HepG2 (cell line): ENCODE measurements around the gene TMEM167B. TPM values are rescaled to one million over a fixed set of nuclear protein-coding genes. Genes with fewer than 3 reads are reported as not detected.

Source experiments
- AHR ChIP-seq: IDR thresholded peaks from 2 replicates; pipeline ENCODE4 v1.6.1; 2018; ENCODE audit warnings: missing genetic modification reagents, missing compliant biosample characterization
- ATF5 ChIP-seq: sonication (generic); formaldehyde crosslinking; IDR thresholded peaks from 2 replicates; pipeline ENCODE4 v1.4.0; 2020; ENCODE audit warnings: mild to moderate bottlenecking, low read depth, missing genetic modification reagents
- FOXA3 ChIP-seq: IDR thresholded peaks from 2 replicates; pipeline ENCODE4 v1.6.1; 2016; ENCODE audit warnings: missing genetic modification reagents, missing compliant biosample characterization
- GATA4 ChIP-seq: sonication (generic); IDR thresholded peaks from 2 replicates; pipeline ENCODE4 v1.6.1; 2016; ENCODE audit warnings: antibody characterized with exemption, low read depth, borderline replicate concordance
- GLI4 ChIP-seq: sonication (generic); formaldehyde crosslinking; IDR thresholded peaks from 2 replicates; pipeline ENCODE4 v1.5.1; 2020; ENCODE audit warnings: missing genetic modification reagents, mild to moderate bottlenecking, moderate library complexity, borderline replicate concordance
- HDAC1 ChIP-seq: sonication (generic); formaldehyde crosslinking; IDR thresholded peaks from 2 replicates; pipeline ENCODE4 v1.5.1; 2020; ENCODE audit warnings: mild to moderate bottlenecking, missing genetic modification reagents
- HNRNPK ChIP-seq: fragments of 200-400 bp; formaldehyde crosslinking; IDR thresholded peaks from 2 replicates; pipeline ENCODE4 v1.6.1; 2018; ENCODE audit warnings: low read length, low read depth, moderate library complexity, mild to moderate bottlenecking; ENCODE audit not compliant: poor library complexity, severe bottlenecking
- HOXA3 ChIP-seq: sonication (generic); formaldehyde crosslinking; IDR thresholded peaks from 2 replicates; pipeline ENCODE4 v1.5.0; 2020; ENCODE audit warnings: missing genetic modification reagents
- RXRB ChIP-seq: IDR thresholded peaks from 2 replicates; pipeline ENCODE4 v1.6.1; 2016; ENCODE audit warnings: borderline replicate concordance, missing genetic modification reagents, missing compliant biosample characterization
- SIX1 ChIP-seq: sonication (generic); formaldehyde crosslinking; IDR thresholded peaks from 2 replicates; pipeline ENCODE4 v1.4.0; 2020; ENCODE audit warnings: missing genetic modification reagents, borderline replicate concordance
- SMARCE1 ChIP-seq: fragments of 450-650 bp; IDR thresholded peaks from 2 replicates; pipeline ENCODE4 v1.6.1; 2017; ENCODE audit warnings: borderline replicate concordance
- SNAPC2 ChIP-seq: sonication (generic); formaldehyde crosslinking; IDR thresholded peaks from 2 replicates; pipeline ENCODE4 v1.8.1; 2022; ENCODE audit warnings: mild to moderate bottlenecking, missing genetic modification reagents
- SOX5 ChIP-seq: IDR thresholded peaks from 2 replicates; pipeline ENCODE4 v1.6.1; 2016; ENCODE audit warnings: borderline replicate concordance
- TBP ChIP-seq: sonication (generic); formaldehyde crosslinking; IDR thresholded peaks from 2 replicates; pipeline ENCODE4 v1.5.0; 2020; ENCODE audit warnings: missing genetic modification reagents
- ZBTB26 ChIP-seq: IDR thresholded peaks from 2 replicates; pipeline ENCODE4 v1.6.1; 2016; ENCODE audit warnings: missing compliant biosample characterization, missing genetic modification reagents, borderline replicate concordance
- ZBTB34 ChIP-seq: sonication (generic); formaldehyde crosslinking; IDR thresholded peaks from 2 replicates; pipeline ENCODE4 v1.8.0; 2022; ENCODE audit warnings: mild to moderate bottlenecking, missing genetic modification reagents
- ZNF205 ChIP-seq: IDR thresholded peaks from 2 replicates; pipeline ENCODE4 v1.6.1; 2018; ENCODE audit warnings: missing biosample characterization, missing genetic modification reagents
- ZNF331 ChIP-seq: sonication (generic); formaldehyde crosslinking; IDR thresholded peaks from 2 replicates; pipeline ENCODE4 v1.4.0; 2020; ENCODE audit warnings: missing genetic modification reagents
- ZNF710 ChIP-seq: sonication (generic); formaldehyde crosslinking; IDR thresholded peaks from 2 replicates; pipeline ENCODE4 v1.5.0; 2020; ENCODE audit warnings: mild to moderate bottlenecking, missing genetic modification reagents, borderline replicate concordance
- ZNF773 ChIP-seq: sonication (generic); formaldehyde crosslinking; IDR thresholded peaks from 2 replicates; pipeline ENCODE4 v1.4.0; 2020; ENCODE audit warnings: missing genetic modification reagents, borderline replicate concordance
- ZNF784 ChIP-seq: sonication (generic); formaldehyde crosslinking; IDR thresholded peaks from 2 replicates; pipeline ENCODE4 v1.5.1; 2020; ENCODE audit warnings: missing genetic modification reagents, mild to moderate bottlenecking, borderline replicate concordance
- ZNF839 ChIP-seq: sonication (generic); formaldehyde crosslinking; IDR thresholded peaks from 2 replicates; pipeline ENCODE4 v1.4.0; 2020; ENCODE audit warnings: missing genetic modification reagents, mild to moderate bottlenecking, borderline replicate concordance
- ZNF841 ChIP-seq: sonication (generic); formaldehyde crosslinking; IDR thresholded peaks from 2 replicates; pipeline ENCODE4 v1.8.1; 2023; ENCODE audit warnings: missing genetic modification reagents, borderline replicate concordance
- polyA plus RNA-seq, 8 experiments: library from polyadenylated mRNA; depleted of rRNA in 3 of 8; stranded (reverse) in 7 of 8; unstranded in 1 of 8; fragments of >200 nt; fragmentation: Illumina TruSeq in 4 of 8; extraction: Trizol in 4 of 8; gene quantifications; 2 replicates each; pipeline versions ENCODE4 v1.2.1 to v1.2.3, GENCODE V29; 2011 to 2016; ENCODE audit warnings: low read depth in 4 of 8, missing spikeins in 1 of 8, mixed read lengths in 1 of 8; ENCODE audit not compliant: insufficient read depth in 1 of 8
- total RNA-seq, 5 experiments: library from RNA; depleted of rRNA; stranded (reverse); fragments of >200 nt; fragmentation: Illumina TruSeq; extraction: Trizol; gene quantifications; 2 replicates each; pipeline ENCODE4 v1.2.3, GENCODE V29; 2016; ENCODE audit warnings: low read depth in 1 of 5

TMEM167B gene
- total and polyA plus RNA-seq, 2 of the 13 experiments (the other 11 are each of a cell fraction or from before 2014, with no cell fraction given) = 9.5 to 22.4 TPM

GRCh38 chr1:109090196-109091077 lies at the start of gene TMEM167B (continued):
- TF ChIP-seq ATF5 (CRISPR knock-in tag) = 0 out of 2 replicates have a peak, but pooled peaks have one; percentile 26
- TF ChIP-seq ZBTB34 (CRISPR knock-in tag) = 0 out of 2 replicates have a peak, but pooled peaks have one; percentile 28
- no peak for TF ChIP-seq TBP (CRISPR knock-in tag)
- peak; percentile 31 for TF ChIP-seq HNRNPK
- peak; percentile 62; the same call in 1 of the 2 replicates for TF ChIP-seq ZNF839 (CRISPR knock-in tag)
- TF ChIP-seq HOXA3 (CRISPR knock-in tag) = peak; percentile 94
- peak; percentile 79 for TF ChIP-seq HDAC1 (CRISPR knock-in tag)
- peak; percentile 90 for TF ChIP-seq ZNF331 (CRISPR knock-in tag)
- TF ChIP-seq ZNF205 (CRISPR knock-in tag) = peak; percentile 88
- TF ChIP-seq GLI4 (CRISPR knock-in tag) = peak; percentile 51; the same call in 1 of the 2 replicates
- TF ChIP-seq SNAPC2 = no peak
- TF ChIP-seq ZNF773 (CRISPR knock-in tag) = no peak
- TF ChIP-seq SIX1 (CRISPR knock-in tag) = no peak
- TF ChIP-seq ZBTB26 (CRISPR knock-in tag) = no peak; the same call in 1 of the 2 replicates
- TF ChIP-seq SOX5 (CRISPR knock-in tag) = peak; percentile 57
- no peak for TF ChIP-seq ZNF841 (CRISPR knock-in tag)
- peak; percentile 93 for TF ChIP-seq FOXA3
- TF ChIP-seq SMARCE1 = no peak
- TF ChIP-seq ZNF784 = 0 out of 2 replicates have a peak, but pooled peaks have one; percentile 61
- peak; percentile 41 for TF ChIP-seq ZNF710
- TF ChIP-seq GATA4 = no peak
- 0 out of 2 replicates have a peak, but pooled peaks have one; percentile 67 for TF ChIP-seq AHR (CRISPR knock-in tag)
- peak; percentile 53 for TF ChIP-seq RXRB (CRISPR knock-in tag)
